ENCODE data around the gene PORCN. TPM values are rescaled to one million over a fixed set of nuclear protein-coding genes. Genes with fewer than 3 reads are reported as not detected.

PORCN gene
- total RNA-seq, 1 donor from 2014 or later: 9.4 TPM

DNA sequence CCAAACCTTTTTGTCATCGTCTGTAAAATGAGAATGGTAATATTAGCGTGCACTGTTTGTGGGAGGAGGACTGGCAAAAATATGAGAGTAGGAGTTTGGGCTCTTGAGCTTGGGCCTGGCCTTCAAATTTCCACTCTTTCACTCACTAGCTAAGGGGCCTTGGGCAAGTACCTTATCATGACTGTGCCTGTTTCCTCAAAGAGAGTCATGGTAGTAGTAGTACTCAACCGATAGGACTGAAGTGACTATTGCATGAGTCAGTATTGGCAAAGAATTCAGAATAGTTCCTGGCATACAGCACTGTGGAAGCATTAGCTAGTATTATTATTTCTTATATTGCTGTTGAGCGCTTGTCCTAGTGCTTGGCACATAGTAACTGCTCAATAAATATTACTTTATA, 49.5 kb downstream of the PORCN start:
- TF ChIP-seq, protein P1, sequence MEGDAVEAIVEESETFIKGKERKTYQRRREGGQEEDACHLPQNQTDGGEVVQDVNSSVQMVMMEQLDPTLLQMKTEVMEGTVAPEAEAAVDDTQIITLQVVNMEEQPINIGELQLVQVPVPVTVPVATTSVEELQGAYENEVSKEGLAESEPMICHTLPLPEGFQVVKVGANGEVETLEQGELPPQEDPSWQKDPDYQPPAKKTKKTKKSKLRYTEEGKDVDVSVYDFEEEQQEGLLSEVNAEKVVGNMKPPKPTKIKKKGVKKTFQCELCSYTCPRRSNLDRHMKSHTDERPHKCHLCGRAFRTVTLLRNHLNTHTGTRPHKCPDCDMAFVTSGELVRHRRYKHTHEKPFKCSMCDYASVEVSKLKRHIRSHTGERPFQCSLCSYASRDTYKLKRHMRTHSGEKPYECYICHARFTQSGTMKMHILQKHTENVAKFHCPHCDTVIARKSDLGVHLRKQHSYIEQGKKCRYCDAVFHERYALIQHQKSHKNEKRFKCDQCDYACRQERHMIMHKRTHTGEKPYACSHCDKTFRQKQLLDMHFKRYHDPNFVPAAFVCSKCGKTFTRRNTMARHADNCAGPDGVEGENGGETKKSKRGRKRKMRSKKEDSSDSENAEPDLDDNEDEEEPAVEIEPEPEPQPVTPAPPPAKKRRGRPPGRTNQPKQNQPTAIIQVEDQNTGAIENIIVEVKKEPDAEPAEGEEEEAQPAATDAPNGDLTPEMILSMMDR (IDR thresholded peaks at IDR 0.05; ENCODE audit: unreplicated experiment): no peak
- no peaks in the 10 kb centered on the region for H3K9me3 Mint-ChIP-seq (ENCODE audit: unreplicated experiment)
- H3K27me3 Mint-ChIP-seq (ENCODE audit: unreplicated experiment): no peaks in the 10 kb centered on the region
- no peak overlapping the region for H3K27ac Mint-ChIP-seq (ENCODE audit: unreplicated experiment)
- H3K4me1 Mint-ChIP-seq (ENCODE audit: unreplicated experiment): no peaks in the 10 kb centered on the region
- no peaks in the 10 kb centered on the region for H3K36me3 Mint-ChIP-seq (ENCODE audit: low read depth, unreplicated experiment)
- no peak overlapping the region for H3K4me3 Mint-ChIP-seq (ENCODE audit: unreplicated experiment)
- DNase-seq (ENCODE audit: low spot score): no peak

DNA sequence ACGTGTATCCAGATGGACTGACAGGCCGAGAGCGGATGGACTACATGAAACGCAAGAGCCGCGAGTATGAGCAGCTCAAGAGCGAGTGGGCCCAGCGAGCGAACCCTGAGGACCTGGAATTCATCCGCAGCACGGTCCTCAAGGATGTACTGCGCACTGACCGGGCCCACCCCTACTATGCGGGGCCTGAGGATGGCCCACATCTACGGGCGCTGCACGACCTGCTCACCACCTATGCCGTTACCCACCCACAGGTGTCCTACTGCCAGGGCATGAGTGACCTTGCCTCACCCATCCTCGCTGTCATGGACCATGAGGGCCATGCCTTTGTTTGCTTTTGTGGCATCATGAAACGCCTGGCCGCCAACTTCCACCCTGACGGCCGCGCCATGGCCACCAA, 50.8 kb downstream of the PORCN start:
- Mint-ChIP-seq H3K27ac (ENCODE audit: unreplicated experiment) (no peak overlapping the region), H3K9me3 (ENCODE audit: unreplicated experiment) (no peaks in the 10 kb centered on the region), H3K4me1 (ENCODE audit: unreplicated experiment) (no peaks in the 10 kb centered on the region), H3K36me3 (ENCODE audit: low read depth, unreplicated experiment) (no peaks in the 10 kb centered on the region), H3K27me3 (ENCODE audit: unreplicated experiment) (no peaks in the 10 kb centered on the region), H3K4me3 (ENCODE audit: unreplicated experiment) (no peak overlapping the region)
- TF ChIP-seq, protein P1 (IDR thresholded peaks at IDR 0.05; ENCODE audit: unreplicated experiment): no peak
- DNase-seq (ENCODE audit: low spot score): no peak

DNA sequence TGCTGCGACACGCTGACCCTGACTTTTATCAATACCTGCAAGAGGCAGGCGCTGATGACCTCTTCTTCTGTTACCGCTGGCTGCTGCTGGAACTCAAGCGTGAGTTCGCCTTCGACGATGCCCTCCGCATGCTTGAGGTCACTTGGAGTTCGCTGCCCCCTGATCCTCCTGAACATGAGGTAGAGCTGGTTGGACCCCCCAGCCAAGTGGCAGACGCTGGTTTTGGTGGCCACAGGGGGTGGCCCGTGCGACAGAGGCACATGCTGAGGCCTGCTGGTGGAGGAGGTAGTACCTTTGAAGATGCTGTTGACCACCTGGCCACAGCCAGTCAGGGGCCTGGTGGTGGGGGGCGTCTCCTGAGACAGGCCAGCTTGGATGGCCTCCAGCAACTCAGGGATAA, 51.3 kb downstream of the PORCN start:
- no peak overlapping the region for H3K27ac Mint-ChIP-seq (ENCODE audit: unreplicated experiment)
- H3K9me3 Mint-ChIP-seq (ENCODE audit: unreplicated experiment): no peaks in the 10 kb centered on the region
- H3K4me1 Mint-ChIP-seq (ENCODE audit: unreplicated experiment): no peaks in the 10 kb centered on the region
- no peak overlapping the region for H3K4me3 Mint-ChIP-seq (ENCODE audit: unreplicated experiment)
- DNase-seq (ENCODE audit: low spot score): no peak
- H3K27me3 Mint-ChIP-seq (ENCODE audit: unreplicated experiment): no peaks in the 10 kb centered on the region
- TF ChIP-seq, protein P1 (IDR thresholded peaks at IDR 0.05; ENCODE audit: unreplicated experiment): no peak
- H3K36me3 Mint-ChIP-seq (ENCODE audit: low read depth, unreplicated experiment): no peaks in the 10 kb centered on the region

DNA sequence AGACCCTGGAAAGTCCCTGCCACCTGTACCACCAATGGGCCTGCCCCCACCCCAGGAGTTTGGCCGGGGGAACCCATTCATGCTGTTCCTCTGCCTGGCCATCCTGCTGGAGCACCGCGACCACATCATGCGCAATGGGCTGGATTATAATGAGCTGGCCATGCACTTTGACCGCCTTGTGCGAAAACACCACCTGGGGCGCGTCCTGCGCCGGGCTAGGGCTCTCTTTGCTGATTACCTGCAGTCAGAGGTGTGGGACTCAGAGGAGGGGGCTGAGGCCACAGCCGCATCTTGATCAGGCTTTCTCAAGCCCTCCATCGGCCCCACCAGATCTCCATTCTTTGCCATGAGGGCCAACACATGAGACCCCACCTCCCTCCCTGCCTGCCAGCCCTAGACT, 51.9 kb downstream of the PORCN start:
- H3K27me3 Mint-ChIP-seq (ENCODE audit: unreplicated experiment): no peaks in the 10 kb centered on the region
- no peak overlapping the region for H3K4me3 Mint-ChIP-seq (ENCODE audit: unreplicated experiment)
- no peaks in the 10 kb centered on the region for H3K36me3 Mint-ChIP-seq (ENCODE audit: low read depth, unreplicated experiment)
- no peaks in the 10 kb centered on the region for H3K9me3 Mint-ChIP-seq (ENCODE audit: unreplicated experiment)
- no peaks in the 10 kb centered on the region for H3K4me1 Mint-ChIP-seq (ENCODE audit: unreplicated experiment)
- DNase-seq (ENCODE audit: low spot score): no peak
- TF ChIP-seq, protein P1 (IDR thresholded peaks at IDR 0.05; ENCODE audit: unreplicated experiment): no peak
- no peak overlapping the region for H3K27ac Mint-ChIP-seq (ENCODE audit: unreplicated experiment)

DNA sequence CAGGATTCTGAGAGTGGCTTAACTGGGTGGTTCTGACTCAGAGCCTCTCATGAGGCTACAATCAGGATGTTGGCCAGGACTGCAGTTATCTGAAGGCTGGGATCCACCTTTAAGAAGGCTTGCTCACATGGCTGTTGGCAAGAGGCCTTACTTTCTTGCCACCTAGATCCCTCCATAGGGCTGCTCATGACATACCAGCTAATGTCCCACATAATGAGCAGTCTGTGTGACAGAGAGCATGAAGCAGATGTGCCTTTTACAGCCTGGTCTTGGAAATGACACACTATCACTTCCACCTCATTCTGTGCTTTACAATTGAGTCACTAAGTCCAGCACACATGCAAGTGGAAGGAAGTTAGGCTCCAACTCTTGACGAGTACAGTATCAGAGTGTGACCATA, 61.2 kb downstream of the PORCN start:
- Mint-ChIP-seq H3K36me3 (ENCODE audit: low read depth, unreplicated experiment) (no peaks in the 10 kb centered on the region), H3K27me3 (ENCODE audit: unreplicated experiment) (peaks cover 4% of the 10 kb centered on the region), H3K27ac (ENCODE audit: unreplicated experiment) (no peak overlapping the region), H3K4me3 (ENCODE audit: unreplicated experiment) (no peak overlapping the region), H3K4me1 (ENCODE audit: unreplicated experiment) (peaks cover 7% of the 10 kb centered on the region), H3K9me3 (ENCODE audit: unreplicated experiment) (no peaks in the 10 kb centered on the region)
- no peak for DNase-seq (ENCODE audit: low spot score)
- TF ChIP-seq, protein P1 (IDR thresholded peaks at IDR 0.05; ENCODE audit: unreplicated experiment): no peak

Other genes starting within 250 kb of the PORCN start
- not detected for gene SSX3, start 152.3 kb upstream of the PORCN start, total RNA-seq (ENCODE audit: unreplicated experiment)
- not detected for gene SSX4, start 125.5 kb upstream of the PORCN start, total RNA-seq (ENCODE audit: unreplicated experiment)
- gene SSX4B, start 97.0 kb upstream of the PORCN start, total RNA-seq (ENCODE audit: unreplicated experiment): not detected
- 21.7 TPM for gene SLC38A5, start 38.7 kb upstream of the PORCN start, total RNA-seq (ENCODE audit: unreplicated experiment)
- gene FTSJ1, start 32.8 kb upstream of the PORCN start, total RNA-seq (ENCODE audit: unreplicated experiment): 38.4 TPM
- 66.0 TPM for gene EBP, start 12.8 kb downstream of the PORCN start, total RNA-seq (ENCODE audit: unreplicated experiment)
- gene TBC1D25, start 30.7 kb downstream of the PORCN start, total RNA-seq (ENCODE audit: unreplicated experiment): 12.5 TPM
- 252 TPM for gene RBM3, start 65.5 kb downstream of the PORCN start, total RNA-seq (ENCODE audit: unreplicated experiment)
- 73.8 TPM for gene WDR13, start 88.5 kb downstream of the PORCN start, total RNA-seq (ENCODE audit: unreplicated experiment)
- gene WAS, start 174.8 kb downstream of the PORCN start, total RNA-seq (ENCODE audit: unreplicated experiment): 2.7 TPM
- gene SUV39H1, start 187.7 kb downstream of the PORCN start, total RNA-seq (ENCODE audit: unreplicated experiment): 6.8 TPM